H1 (cell line): ENCODE results near the gene KIF23. TPM values are rescaled to one million over a fixed set of nuclear protein-coding genes. Genes with fewer than 3 reads are reported as not detected.

Source experiments
- BRCA1 ChIP-seq: IDR thresholded peaks from 2 replicates; pipeline ENCODE4 v1.6.1; 2012; ENCODE audit warnings: low read depth, low read length, improper control_type of control experiment
- CHD7 ChIP-seq: fragments of 300-600 bp; sonication (generic); IDR thresholded peaks from 2 replicates; pipeline ENCODE4 v1.7.1; 2012; ENCODE audit warnings: low read length, moderate library complexity, mild to moderate bottlenecking, inconsistent platforms; ENCODE audit not compliant: insufficient replicate concordance
- CTBP2 ChIP-seq: IDR thresholded peaks from 2 replicates; pipeline ENCODE4 v1.7.0; 2011; ENCODE audit warnings: borderline replicate concordance, mild to moderate bottlenecking, moderate library complexity, mixed read lengths, low read length; ENCODE audit not compliant: insufficient read depth, insufficient read length
- GTF2F1 ChIP-seq: IDR thresholded peaks from 2 replicates; pipeline ENCODE4 v1.6.1; 2012; ENCODE audit warnings: low read depth, low read length, improper control_type of control experiment, borderline replicate concordance
- JUND ChIP-seq: IDR thresholded peaks from 2 replicates; pipeline ENCODE4 v1.6.1; 2011; ENCODE audit warnings: mild to moderate bottlenecking, improper control_type of control experiment, low read length
- SP1 ChIP-seq: IDR thresholded peaks from 2 replicates; pipeline ENCODE4 v1.6.1; 2011; ENCODE audit warnings: low read depth, low read length
- polyA plus RNA-seq, 7 experiments: library from polyadenylated mRNA; depleted of rRNA in 3 of 7; stranded (reverse) in 5 of 7; unstranded in 2 of 7; fragments of >200 nt in 5 of 7; fragments of 200-250 nt in 2 of 7; gene quantifications; 1 replicate in 5 of 7; 2 replicates in 1 of 7; 4 replicates in 1 of 7; pipeline versions ENCODE4 v1.2.1 to v1.2.3, GENCODE V29; 2011 to 2013; ENCODE audit warnings: missing spikeins in 2 of 7, mixed read lengths in 2 of 7
- total RNA-seq: library from RNA; stranded (reverse); fragmentation: NEBNext Ultra II Directional; extraction: Animal tissue kit (Norgen Biotek cat#: 25700); gene quantifications from 2 replicates; pipeline ENCODE4 v1.2.1, GENCODE V29; 2021
- TF ChIP-seq, protein P1 (sequence below): IDR thresholded peaks from 2 replicates; pipeline ENCODE4 v1.6.1; 2012; ENCODE audit warnings: inconsistent platforms

KIF23 gene
- total and polyA plus RNA-seq, 2 of the 8 experiments (the other 6 are each of a cell fraction or from before 2014, with no cell fraction given): 26.2 to 77.4 TPM

DNA sequence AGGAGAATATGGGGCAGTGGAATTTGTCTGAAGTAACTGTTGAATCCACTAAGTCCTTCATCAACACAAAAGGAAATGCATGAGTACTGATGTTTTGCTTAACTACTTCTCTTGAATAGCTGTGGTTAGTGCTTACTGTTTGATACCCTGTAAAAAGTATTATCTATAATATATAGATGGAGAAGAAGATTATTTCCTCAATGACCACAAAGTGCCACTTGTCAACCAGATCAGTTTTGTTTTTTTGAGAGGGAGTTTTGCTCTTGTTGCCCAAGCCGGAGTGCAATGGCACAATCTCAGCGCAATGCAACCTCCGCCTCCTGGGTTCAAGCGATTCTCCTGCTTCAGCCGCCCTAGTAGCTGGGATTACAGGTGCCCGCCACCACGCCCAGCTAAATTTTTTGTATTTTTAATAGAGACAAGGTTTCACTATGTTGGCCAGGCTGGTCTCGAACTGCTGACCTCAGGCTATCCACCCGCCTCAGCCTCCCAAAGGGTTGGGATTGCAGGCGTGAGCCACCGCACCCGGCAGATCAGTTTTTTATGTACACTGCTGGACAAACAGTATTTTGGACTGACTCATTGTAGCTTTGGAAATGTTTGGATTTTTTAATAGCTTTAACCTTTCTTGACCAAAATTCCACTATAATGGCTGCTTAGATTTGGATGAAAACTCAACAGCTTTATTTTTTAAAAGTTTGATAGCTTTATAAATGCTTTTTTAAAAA lies 37.0 kb downstream of the KIF23 start (continued):
- TF ChIP-seq CHD7 (no peak), CTBP2 (no peak), JUND (no peak), SP1 (no peak), BRCA1 (no peak), GTF2F1 (no peak)
- TF ChIP-seq, protein P1, sequence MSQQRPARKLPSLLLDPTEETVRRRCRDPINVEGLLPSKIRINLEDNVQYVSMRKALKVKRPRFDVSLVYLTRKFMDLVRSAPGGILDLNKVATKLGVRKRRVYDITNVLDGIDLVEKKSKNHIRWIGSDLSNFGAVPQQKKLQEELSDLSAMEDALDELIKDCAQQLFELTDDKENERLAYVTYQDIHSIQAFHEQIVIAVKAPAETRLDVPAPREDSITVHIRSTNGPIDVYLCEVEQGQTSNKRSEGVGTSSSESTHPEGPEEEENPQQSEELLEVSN: no peak
